GM18511 (cell line): ENCODE results near the gene TRAF3.

Experiments
- ATAC-seq: cut with Tn5 transposase; IDR thresholded peaks from one replicate; pipeline ENCODE4 v1.9.1; 2021; ENCODE audit warnings: mild to moderate bottlenecking, moderate library complexity; ENCODE audit not compliant: unreplicated experiment

The TRAF3 gene

DNA sequence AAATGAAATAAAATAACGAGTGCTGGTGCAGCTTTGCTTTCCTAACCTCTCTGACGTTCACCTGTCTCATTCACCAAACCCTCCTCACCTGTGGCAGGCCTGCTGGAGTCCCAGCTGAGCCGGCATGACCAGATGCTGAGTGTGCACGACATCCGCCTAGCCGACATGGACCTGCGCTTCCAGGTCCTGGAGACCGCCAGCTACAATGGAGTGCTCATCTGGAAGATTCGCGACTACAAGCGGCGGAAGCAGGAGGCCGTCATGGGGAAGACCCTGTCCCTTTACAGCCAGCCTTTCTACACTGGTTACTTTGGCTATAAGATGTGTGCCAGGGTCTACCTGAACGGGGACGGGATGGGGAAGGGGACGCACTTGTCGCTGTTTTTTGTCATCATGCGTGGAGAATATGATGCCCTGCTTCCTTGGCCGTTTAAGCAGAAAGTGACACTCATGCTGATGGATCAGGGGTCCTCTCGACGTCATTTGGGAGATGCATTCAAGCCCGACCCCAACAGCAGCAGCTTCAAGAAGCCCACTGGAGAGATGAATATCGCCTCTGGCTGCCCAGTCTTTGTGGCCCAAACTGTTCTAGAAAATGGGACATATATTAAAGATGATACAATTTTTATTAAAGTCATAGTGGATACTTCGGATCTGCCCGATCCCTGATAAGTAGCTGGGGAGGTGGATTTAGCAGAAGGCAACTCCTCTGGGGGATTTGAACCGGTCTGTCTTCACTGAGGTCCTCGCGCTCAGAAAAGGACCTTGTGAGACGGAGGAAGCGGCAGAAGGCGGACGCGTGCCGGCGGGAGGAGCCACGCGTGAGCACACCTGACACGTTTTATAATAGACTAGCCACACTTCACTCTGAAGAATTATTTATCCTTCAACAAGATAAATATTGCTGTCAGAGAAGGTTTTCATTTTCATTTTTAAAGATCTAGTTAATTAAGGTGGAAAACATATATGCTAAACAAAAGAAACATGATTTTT lies 128.2 kb downstream of the TRAF3 start:
- no peak for ATAC-seq

DNA sequence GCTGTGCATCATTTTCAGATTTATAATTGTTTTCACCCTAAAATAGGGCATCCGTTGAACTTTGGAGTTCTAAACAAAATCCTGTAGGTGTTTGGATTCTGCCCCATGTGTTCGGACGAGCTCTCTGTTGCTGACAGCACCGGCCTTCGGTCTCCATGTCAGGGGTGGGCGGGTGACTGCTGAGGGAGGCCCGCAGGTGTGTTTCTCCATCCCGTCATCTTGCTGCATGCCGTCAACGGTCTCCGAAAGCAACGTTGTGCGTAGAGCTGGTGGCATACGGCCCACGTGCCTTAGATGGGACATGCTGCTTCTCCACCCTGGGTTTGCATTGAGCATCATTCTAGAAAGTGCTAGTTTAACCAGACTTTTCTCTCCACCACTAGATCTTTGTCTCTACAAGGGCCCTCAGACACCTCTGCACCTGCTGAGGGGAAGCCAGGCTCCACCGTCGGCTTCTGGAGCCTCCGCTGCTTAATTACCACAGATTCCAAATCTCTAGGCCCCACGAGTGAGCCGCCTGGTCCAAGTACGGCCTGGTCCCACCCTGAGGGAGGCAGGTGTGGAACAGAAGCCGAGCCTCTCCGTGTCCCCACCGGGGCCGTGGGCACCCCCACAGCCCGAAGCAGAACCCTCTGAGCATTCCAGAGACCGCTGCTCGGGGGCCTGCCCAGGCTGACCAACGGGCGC lies 129.5 kb downstream of the TRAF3 start:
- no peak for ATAC-seq

DNA sequence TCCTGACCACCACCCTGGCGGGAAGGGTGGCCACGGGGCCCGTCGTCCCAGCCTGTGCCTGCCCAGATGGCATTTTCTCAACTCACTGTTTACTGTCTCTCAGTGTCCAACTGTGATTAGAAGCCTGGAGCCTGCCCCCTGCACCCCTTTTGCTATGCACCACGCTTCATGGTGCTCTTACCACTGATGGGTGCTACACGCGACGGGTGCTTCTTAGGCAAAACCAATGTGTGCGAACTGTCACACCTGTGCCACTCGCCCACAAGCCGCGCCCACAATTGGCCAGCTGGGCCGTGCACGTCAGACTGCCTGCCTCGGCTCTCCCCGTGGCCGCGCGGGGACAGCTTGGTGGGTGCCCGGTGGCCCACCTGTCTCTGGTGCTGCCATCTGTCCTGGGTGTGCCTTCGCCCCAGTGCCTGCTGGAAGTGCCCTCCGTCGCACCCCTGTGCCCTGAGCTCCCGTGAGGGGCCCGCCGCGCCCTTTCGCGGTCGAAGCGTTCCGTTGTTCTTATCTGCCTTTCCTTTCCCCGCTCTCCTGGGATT lies 130.1 kb downstream of the TRAF3 start:
- no peak for ATAC-seq

DNA sequence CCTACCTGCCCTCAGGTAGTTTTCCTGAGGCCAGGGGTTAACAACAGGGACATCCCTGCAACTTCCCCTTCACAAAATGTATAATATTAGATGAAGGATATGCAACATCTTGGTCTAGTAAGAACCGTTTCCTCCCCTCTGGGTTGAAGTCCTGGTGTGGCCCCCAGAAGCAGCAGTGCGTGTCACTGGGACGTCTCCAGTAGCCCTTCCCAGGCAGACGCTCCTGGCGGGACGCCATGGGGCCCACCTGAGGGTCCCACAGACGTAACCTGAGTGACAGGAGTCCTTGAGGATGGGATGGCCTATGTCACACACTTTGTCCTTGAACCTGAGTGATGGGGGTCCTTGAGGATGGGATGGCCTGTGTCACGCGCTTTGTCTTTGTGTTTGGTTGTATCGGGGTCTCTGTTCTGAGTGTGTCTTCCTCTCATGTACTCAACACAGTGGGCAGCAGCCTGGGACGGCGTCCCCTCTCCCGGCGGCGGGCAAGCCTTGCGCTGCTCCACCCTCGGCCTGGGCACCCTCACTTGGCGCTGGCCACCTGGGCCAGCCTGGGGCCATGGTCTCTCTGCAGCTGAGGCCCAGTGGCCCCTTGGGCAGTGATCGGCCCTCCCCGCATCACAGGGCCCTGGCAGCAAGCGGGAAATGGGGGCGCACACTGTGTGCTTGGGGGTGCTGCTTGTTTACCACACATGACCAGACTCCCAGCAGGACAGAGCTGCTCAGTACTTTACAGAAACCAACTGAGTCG lies 130.9 kb downstream of the TRAF3 start:
- ATAC-seq, result no peak

DNA sequence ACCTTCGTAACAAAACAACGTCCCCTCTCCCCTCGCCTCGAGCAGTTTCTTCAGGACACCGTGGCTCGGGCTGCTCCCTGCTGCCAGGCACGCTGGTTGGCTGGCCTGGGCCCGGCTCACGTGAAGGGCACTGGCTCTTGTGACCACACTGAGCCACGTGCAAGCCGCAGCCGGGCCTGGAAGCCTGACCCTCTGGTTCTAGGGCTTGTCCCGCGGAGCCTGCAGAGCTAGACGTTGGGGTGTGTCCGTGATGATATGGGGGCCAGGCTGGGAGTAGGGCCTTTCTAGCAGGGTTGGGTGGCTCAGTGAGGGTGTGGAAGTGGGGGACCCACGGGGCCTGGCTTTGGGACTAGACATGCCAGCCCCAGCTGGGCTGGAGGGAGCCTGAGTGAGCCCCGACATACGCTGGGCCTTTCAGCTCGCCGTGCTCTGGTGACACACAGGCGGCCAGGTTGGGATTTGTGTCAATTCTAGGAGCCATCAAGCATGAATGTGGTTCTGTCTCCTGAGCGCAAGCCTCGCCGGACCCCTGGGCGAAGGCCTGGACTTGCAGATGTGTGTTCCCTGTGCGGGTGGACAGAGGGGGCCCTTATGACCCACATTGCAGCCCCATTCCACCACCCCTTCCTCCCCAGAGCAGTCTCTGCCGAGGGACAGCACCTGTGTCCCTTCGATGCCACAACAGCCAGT lies 131.7 kb downstream of the TRAF3 start:
- no peak for ATAC-seq

GRCh38 chr14:102909462-102909861 lies 132.2 kb downstream of the TRAF3 start:
- no peak for ATAC-seq

GRCh38 chr14:102909911-102910310 lies 132.7 kb downstream of the TRAF3 start:
- ATAC-seq, result no peak

- ATAC-seq, result no peak
Observed at GRCh38 chr14:102910442-102910841, 133.2 kb downstream of the TRAF3 start.

GRCh38 chr14:102911541-102911951 lies 134.3 kb downstream of the TRAF3 start:
- ATAC-seq, result no peak

GRCh38 chr14:102911991-102912761 lies 134.9 kb downstream of the TRAF3 start:
- no peak for ATAC-seq

- ATAC-seq, result no peak
Observed at GRCh38 chr14:102913341-102914211, 136.3 kb downstream of the TRAF3 start.

DNA sequence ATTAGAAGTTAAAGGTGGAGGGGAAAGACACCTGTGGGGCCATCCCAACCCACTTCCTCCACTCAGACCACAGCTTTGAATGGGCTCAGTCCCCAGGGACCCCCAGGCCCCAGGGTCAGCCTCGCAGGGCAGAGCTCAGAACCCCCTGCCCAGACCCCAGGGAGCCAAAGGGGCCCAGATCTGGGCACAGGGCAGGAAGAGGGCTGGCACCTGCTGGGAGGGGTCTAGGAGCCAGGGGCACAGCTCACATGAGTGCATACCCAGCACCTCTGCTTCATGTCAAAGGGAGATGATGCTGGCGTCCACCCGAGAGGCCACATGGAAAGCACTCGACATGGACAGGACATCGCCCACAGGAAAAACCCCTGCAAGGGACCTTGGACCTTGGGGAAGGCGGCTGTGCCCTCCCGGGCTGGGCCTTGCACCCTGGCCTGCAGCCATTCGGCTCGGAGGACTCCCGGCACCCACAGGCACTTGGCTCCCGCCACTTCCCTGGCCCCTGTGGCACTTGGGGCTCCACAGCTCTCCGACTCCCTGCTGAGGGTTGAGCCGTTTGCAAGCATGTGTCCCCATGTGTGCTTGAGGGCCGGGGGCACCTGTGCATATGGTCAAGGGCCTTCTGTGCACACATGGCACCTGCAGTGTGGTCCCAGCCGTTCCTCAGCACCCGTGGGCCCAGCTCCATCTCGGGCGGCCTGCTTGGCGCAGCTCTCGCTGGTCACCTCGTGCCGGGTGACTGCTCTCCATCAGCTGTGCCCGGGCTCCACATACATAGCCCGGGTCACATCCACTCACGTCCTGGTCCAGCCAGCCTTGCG lies 137.4 kb downstream of the TRAF3 start:
- no peak for ATAC-seq

DNA sequence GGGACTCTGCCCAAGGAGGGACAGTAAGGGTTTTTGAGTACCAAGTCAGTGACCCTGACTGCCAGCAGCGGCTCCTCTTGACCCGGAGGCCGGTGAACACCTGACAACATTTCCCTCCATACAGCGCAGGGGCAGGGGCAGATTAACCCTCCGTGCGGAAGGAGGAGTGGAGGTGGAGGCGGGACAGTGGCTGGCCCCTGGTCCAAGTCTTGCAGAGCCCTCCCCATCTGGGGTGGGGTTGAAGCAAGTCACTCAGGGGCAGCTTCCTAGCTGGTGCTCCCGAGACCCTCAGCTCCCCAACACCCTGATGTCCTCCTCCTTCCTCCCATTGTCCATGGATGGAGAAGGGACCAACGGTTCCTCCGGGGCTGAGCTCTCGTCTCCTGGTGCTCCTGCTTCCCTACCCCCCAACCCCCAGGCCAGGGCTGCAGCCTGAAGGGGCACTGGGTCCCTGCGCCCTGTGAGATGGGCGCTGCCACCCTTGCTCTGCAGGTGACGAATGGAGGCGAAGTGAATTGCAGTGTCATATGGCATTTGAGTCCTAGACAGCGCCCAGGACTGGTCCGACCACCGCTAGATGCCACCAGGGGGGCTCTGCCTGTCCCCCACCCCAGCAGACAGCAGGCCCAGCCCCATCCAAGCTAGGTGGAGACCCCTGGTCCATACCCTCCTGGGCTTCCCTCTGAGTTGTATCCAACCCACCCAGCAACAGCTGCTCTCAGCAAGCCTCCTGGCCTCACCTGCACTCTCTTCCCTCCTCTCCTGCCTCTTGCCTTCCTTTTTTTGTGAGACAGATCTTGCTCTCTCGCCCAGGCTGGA lies 138.3 kb downstream of the TRAF3 start:
- ATAC-seq, result no peak

DNA sequence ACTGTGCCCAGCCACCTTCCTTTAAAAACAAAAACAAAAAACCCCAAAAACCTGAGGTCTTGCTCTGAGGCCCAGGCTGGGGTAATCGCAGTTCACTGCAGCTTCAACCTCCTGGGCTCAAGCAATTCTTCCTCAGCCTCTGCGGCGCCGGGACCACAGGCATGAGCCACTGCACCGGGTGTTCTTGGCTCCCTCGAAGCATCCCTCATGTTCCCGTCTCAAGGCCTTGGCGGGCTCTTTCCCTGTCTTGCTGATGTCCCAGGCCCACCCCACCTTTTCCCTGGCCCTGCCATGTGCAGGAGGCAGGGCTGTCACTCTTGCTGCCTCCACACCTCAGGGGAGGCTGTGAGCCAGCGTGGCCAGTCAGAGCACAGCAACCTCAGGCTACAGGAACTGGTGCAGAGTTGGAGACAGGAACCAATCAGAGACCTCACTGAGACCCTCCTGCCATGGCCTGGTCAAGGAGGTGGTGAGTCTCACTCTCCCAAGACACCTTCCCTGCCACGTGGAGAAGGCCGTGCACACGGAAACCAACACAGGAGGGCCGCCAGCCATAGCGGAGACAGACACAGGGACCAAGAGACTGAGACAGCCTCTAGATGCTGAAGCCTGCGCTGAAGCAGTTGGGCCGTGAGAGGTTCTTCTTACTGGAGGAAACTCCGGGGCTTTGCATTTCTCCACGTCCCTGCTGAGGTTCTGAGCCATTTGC lies 139.3 kb downstream of the TRAF3 start:
- ATAC-seq, result no peak

- ATAC-seq, result no peak
Observed at GRCh38 chr14:102917056-102917385, 139.8 kb downstream of the TRAF3 start.

GRCh38 chr14:102917469-102918211 lies 140.4 kb downstream of the TRAF3 start:
- ATAC-seq, result no peak
